ENCODE results near the gene LHX3.

LHX3 gene

GRCh38 chr9:136177224-136177623 lies 27.7 kb downstream of the LHX3 start:
- DNase-seq (ENCODE audit: low spot score): no peak

GRCh38 chr9:136175616-136176197 lies 29.2 kb downstream of the LHX3 start:
- no peak for DNase-seq (ENCODE audit: low spot score)

- DNase-seq (ENCODE audit: low spot score): no peak
Measured at GRCh38 chr9:136174779-136175615, 29.9 kb downstream of the LHX3 start.

GRCh38 chr9:136173648-136174290 lies 31.2 kb downstream of the LHX3 start:
- no peak for DNase-seq (ENCODE audit: low spot score)

- DNase-seq (ENCODE audit: low spot score): no peak
Measured at GRCh38 chr9:136172412-136173079, 32.4 kb downstream of the LHX3 start.

- no peak for DNase-seq (ENCODE audit: low spot score)
Measured at GRCh38 chr9:136171801-136172411, 33.0 kb downstream of the LHX3 start.

- no peak for DNase-seq (ENCODE audit: low spot score)
Measured at GRCh38 chr9:136171009-136171800, 33.7 kb downstream of the LHX3 start.

- DNase-seq (ENCODE audit: low spot score): peak; percentile 31
Measured at GRCh38 chr9:136170006-136170901, 34.7 kb downstream of the LHX3 start.

- DNase-seq (ENCODE audit: low spot score): no peak
Measured at GRCh38 chr9:136169495-136169894, 35.4 kb downstream of the LHX3 start.

GRCh38 chr9:136163248-136163850 lies 41.6 kb downstream of the LHX3 start:
- DNase-seq (ENCODE audit: low spot score): no peak

GRCh38 chr9:136160995-136161610 lies 43.8 kb downstream of the LHX3 start:
- no peak for DNase-seq (ENCODE audit: low spot score)

- no peak for DNase-seq (ENCODE audit: low spot score)
Measured at GRCh38 chr9:136160381-136160841, 44.5 kb downstream of the LHX3 start.

- DNase-seq (ENCODE audit: low spot score): no peak
Measured at GRCh38 chr9:136159851-136160250, 45.1 kb downstream of the LHX3 start.

GRCh38 chr9:136157477-136158265 lies 47.3 kb downstream of the LHX3 start:
- no peak for DNase-seq (ENCODE audit: low spot score)

- DNase-seq (ENCODE audit: low spot score): no peak
Measured at GRCh38 chr9:136156209-136157120, 48.5 kb downstream of the LHX3 start.

- DNase-seq (ENCODE audit: low spot score): no peak
Measured at GRCh38 chr9:136155576-136155975, 49.4 kb downstream of the LHX3 start.

GRCh38 chr9:136154943-136155342 lies 50.0 kb downstream of the LHX3 start:
- no peak for DNase-seq (ENCODE audit: low spot score)
